Central memory CD8-positive, alpha-beta T cell (primary cell): ENCODE results near the gene TMPRSS6.

Experiments
- ATAC-seq: fragments of 150-1000 bp; cut with Tn5 transposase; replicated peaks from 2 replicates; pipeline ENCODE4 v1.10.0; 2022; ENCODE audit warnings: mild to moderate bottlenecking, moderate FRiP score, moderate number of reproducible peaks; ENCODE audit not compliant: poor library complexity, severe bottlenecking; ENCODE audit errors: extremely low read depth
- DNase-seq, 2 donors: peaks; one replicate each; pipeline ENCODE4 v3.0.0; 2021; ENCODE audit warnings: low spot score in 2 of 2
- H3K27ac Mint-ChIP-seq: one replicate; pipeline ENCODE4 v1.8.0; 2022; ENCODE audit warnings: low read depth, mild to moderate bottlenecking, moderate library complexity, mixed read lengths
- H3K27me3 Mint-ChIP-seq: one replicate; pipeline ENCODE4 v1.8.0; 2022; ENCODE audit warnings: mixed read lengths
- H3K36me3 Mint-ChIP-seq: one replicate; pipeline ENCODE4 v1.8.0; 2022; ENCODE audit warnings: mild to moderate bottlenecking, moderate library complexity, mixed read lengths; ENCODE audit not compliant: insufficient read depth
- H3K4me1 Mint-ChIP-seq: one replicate; pipeline ENCODE4 v1.8.0; 2022; ENCODE audit warnings: mixed read lengths
- H3K4me3 Mint-ChIP-seq: one replicate; pipeline ENCODE4 v1.8.0; 2022; ENCODE audit warnings: mild to moderate bottlenecking, moderate library complexity, mixed read lengths
- H3K9me3 Mint-ChIP-seq: one replicate; pipeline ENCODE4 v1.8.0; 2022; ENCODE audit warnings: mixed read lengths

TMPRSS6 gene

GRCh38 chr22:37019309-37020191 is 90.0 kb downstream of the TMPRSS6 start, which contains the start of the genes MPST and TST:
Gene MPST (plus strand): TSS chr22:37019742. CDS start chr22:37019837, 95 bp downstream.
Gene TST (minus strand): TSS chr22:37019447. CDS start chr22:37018732, 715 bp downstream.
- peak in 1 of 2 donors; percentile 22 for DNase-seq
- Mint-ChIP-seq H3K36me3 (peaks cover 2% of the 10 kb centered on the region), H3K27me3 (no peaks in the 10 kb centered on the region), H3K4me1 (peaks cover 11% of the 10 kb centered on the region), H3K27ac (peak within 1 kb of the TSS; percentile 46), H3K4me3 (peak within 1 kb of the TSS; percentile 85), H3K9me3 (no peaks in the 10 kb centered on the region)
- ATAC-seq, result peak; percentile 76

GRCh38 chr22:37018815-37019308 is 90.7 kb downstream of the TMPRSS6 start:
- H3K36me3 Mint-ChIP-seq, result peaks cover 2% of the 10 kb centered on the region
- H3K9me3 Mint-ChIP-seq, result no peaks in the 10 kb centered on the region
- ATAC-seq, result no peak
- H3K27me3 Mint-ChIP-seq, result no peaks in the 10 kb centered on the region
- no peak for DNase-seq
- peak overlapping the region; percentile 46 for H3K27ac Mint-ChIP-seq
- peaks cover 11% of the 10 kb centered on the region for H3K4me1 Mint-ChIP-seq
- peak overlapping the region; percentile 85 for H3K4me3 Mint-ChIP-seq

- Mint-ChIP-seq H3K36me3 (peaks cover 2% of the 10 kb centered on the region), H3K4me1 (peaks cover 11% of the 10 kb centered on the region), H3K27ac (peak overlapping the region; percentile 46), H3K27me3 (no peaks in the 10 kb centered on the region), H3K9me3 (no peaks in the 10 kb centered on the region), H3K4me3 (peak overlapping the region; percentile 85)
- DNase-seq (no peak), ATAC-seq (no peak)
Measured at GRCh38 chr22:37018086-37018814, 91.3 kb downstream of the TMPRSS6 start.

- H3K9me3 Mint-ChIP-seq, result no peaks in the 10 kb centered on the region
- peak overlapping the region; percentile 19 for H3K27ac Mint-ChIP-seq
- no peaks in the 10 kb centered on the region for H3K27me3 Mint-ChIP-seq
- DNase-seq (no peak), ATAC-seq (no peak)
- H3K36me3 Mint-ChIP-seq, result peaks cover 2% of the 10 kb centered on the region
- peaks cover 11% of the 10 kb centered on the region for H3K4me1 Mint-ChIP-seq
- H3K4me3 Mint-ChIP-seq, result peak overlapping the region; percentile 85
Measured at GRCh38 chr22:37017356-37017755, 92.2 kb downstream of the TMPRSS6 start.

DNA sequence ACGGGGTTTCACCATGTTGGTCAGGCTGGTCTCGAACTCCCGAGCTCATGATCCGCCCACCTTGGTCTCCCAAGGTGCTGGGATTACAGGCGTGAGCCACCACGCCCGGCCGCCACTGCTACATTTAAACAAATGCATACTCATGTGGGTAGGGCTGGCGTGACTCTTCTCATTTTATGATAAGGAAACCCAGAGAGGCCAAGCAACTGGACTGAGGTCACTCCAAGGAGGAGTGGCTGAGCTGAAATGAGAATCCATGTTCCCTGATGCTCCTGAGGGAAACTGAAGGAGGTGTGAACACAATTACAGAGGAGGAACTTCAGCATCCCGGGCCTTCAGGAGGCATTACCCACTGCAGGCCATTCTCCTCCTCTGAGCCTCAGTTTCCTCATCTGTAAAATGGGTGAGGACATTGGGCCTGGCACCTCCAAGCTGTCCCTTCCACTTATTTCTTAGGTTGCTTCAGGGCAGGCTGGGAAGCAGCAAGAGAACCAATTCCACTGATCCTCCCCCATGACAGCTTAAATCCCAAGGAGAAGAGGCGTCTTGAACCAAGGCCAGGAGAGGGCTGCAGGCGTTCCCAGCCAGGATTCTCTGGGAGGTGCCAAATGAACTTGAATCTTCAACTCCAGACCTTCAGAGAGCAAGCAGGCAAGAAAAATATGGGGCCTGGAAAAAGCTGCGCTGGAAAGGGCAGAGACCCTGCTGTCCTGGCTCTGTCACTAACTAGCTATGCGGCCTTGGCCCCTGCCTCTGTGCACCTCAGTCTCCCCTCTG is 93.2 kb downstream of the TMPRSS6 start:
- ATAC-seq (no peak), DNase-seq (no peak)
- Mint-ChIP-seq H3K36me3 (peaks cover 2% of the 10 kb centered on the region), H3K27me3 (no peaks in the 10 kb centered on the region), H3K4me3 (no peak overlapping the region), H3K9me3 (no peaks in the 10 kb centered on the region), H3K4me1 (peaks cover 4% of the 10 kb centered on the region), H3K27ac (no peak overlapping the region)

GRCh38 chr22:37015587-37015878 is 94.0 kb downstream of the TMPRSS6 start:
- DNase-seq, result no peak
- no peak for ATAC-seq
- Mint-ChIP-seq H3K36me3 (peaks cover 2% of the 10 kb centered on the region), H3K27me3 (peaks cover under 1% of the 10 kb centered on the region), H3K27ac (no peak overlapping the region), H3K4me3 (no peak overlapping the region), H3K4me1 (peaks cover 4% of the 10 kb centered on the region), H3K9me3 (no peaks in the 10 kb centered on the region)
